GM18517 (cell line): Measurements from ENCODE around the gene SF3A1.
A peak's percentile ranks its signal among the peaks of the same experiment; 100 is the strongest.
"Not testable (repeated sequence)": the region's sequence is repeated elsewhere in the genome, so short reads cannot be mapped to it uniquely, and the experiment has no call there.

Experiments used
- ATAC-seq: cut with Tn5 transposase; IDR thresholded peaks from one replicate; pipeline ENCODE4 v1.9.1; 2021; ENCODE audit warnings: mild to moderate bottlenecking, moderate library complexity; ENCODE audit not compliant: unreplicated experiment

SF3A1 gene

GRCh38 chr22:30356449-30357235 lies at the start of gene SF3A1, which contains the start of gene CCDC157:
Gene SF3A1 (minus strand): TSS chr22:30356894. CDS start chr22:30356792, 102 bp downstream.
Gene CCDC157 (plus strand): TSS chr22:30357007. CDS start chr22:30366001, 8,994 bp downstream.
- ATAC-seq: peak; percentile 92

- ATAC-seq: no peak
Observed at GRCh38 chr22:30406400-30406799, 49.7 kb upstream of the SF3A1 start.

- no peak for ATAC-seq
Observed at GRCh38 chr22:30405731-30406130, 49.0 kb upstream of the SF3A1 start.

- ATAC-seq: no peak
Observed at GRCh38 chr22:30404307-30404706, 47.6 kb upstream of the SF3A1 start.

GRCh38 chr22:30402766-30403104 lies 46.0 kb upstream of the SF3A1 start:
- not testable (repeated sequence) for ATAC-seq

- ATAC-seq: no peak
Observed at GRCh38 chr22:30402028-30402765, 45.5 kb upstream of the SF3A1 start.

GRCh38 chr22:30401024-30401423 lies 44.3 kb upstream of the SF3A1 start:
- ATAC-seq: not testable (repeated sequence)

- ATAC-seq: no peak
Observed at GRCh38 chr22:30400159-30400558, 43.5 kb upstream of the SF3A1 start.

- ATAC-seq: no peak
Observed at GRCh38 chr22:30399718-30400117, 43.0 kb upstream of the SF3A1 start.

- ATAC-seq: no peak
Observed at GRCh38 chr22:30398685-30399680, 42.3 kb upstream of the SF3A1 start.

- no peak for ATAC-seq
Observed at GRCh38 chr22:30397656-30398635, 41.3 kb upstream of the SF3A1 start.

GRCh38 chr22:30396871-30397655 lies 40.4 kb upstream of the SF3A1 start, which contains the start of gene SEC14L2:
Gene SEC14L2 (plus strand): TSS chr22:30397018. CDS start chr22:30397117, 99 bp downstream.
- ATAC-seq: no peak

- no peak for ATAC-seq
Observed at GRCh38 chr22:30393885-30394284, 37.2 kb upstream of the SF3A1 start.

GRCh38 chr22:30393322-30393680 lies 36.6 kb upstream of the SF3A1 start:
- ATAC-seq: no peak

- ATAC-seq: no peak
Observed at GRCh38 chr22:30392661-30393321, 36.1 kb upstream of the SF3A1 start.

GRCh38 chr22:30390974-30391691 lies 34.4 kb upstream of the SF3A1 start:
- no peak for ATAC-seq

- peak; percentile 70 for ATAC-seq
Observed at GRCh38 chr22:30386960-30387827, 30.5 kb upstream of the SF3A1 start, which contains the start of gene RNF215. Gene RNF215 (minus strand): TSS chr22:30387411. CDS start chr22:30387313, 98 bp downstream.
